ENCODE results near the gene NAP1L1. TPM values are rescaled to one million over a fixed set of nuclear protein-coding genes. Genes with fewer than 3 reads are reported as not detected.

Gene NAP1L1
- total RNA-seq, 2 experiments from 2014 or later: 646 to 654 TPM

GRCh38 chr12:76080729-76081415 lies 3.6 kb downstream of the NAP1L1 start:
- peaks cover 2% of the 10 kb centered on the region for H3K9me3 Mint-ChIP-seq
- H3K36me3 Mint-ChIP-seq (ENCODE audit: low read depth): peaks cover 47% of the 10 kb centered on the region
- no peaks in the 10 kb centered on the region for H3K27me3 Mint-ChIP-seq
- ChIA-PET CTCF (no interaction called here), POLR2A (interaction anchor here (2.0 kb wide), 1 partner anchor 689 kb away, joined by 5 read pairs; the partner anchor contains the start of gene GLIPR1L2)
- peaks cover 6% of the 10 kb centered on the region for H3K36me3 ChIP-seq (ENCODE audit: insufficient read depth, low read length)
- peak overlapping the region; percentile 67 for H3K4me3 Mint-ChIP-seq
- H3K4me3 ChIP-seq (ENCODE audit: low read length): no peak overlapping the region
- TF ChIP-seq CTCF (IDR thresholded peaks at IDR 0.05): no peak
- DNase-seq: peak in 2 of 14 experiments; percentile 41 to 50
- H3K27me3 ChIP-seq (ENCODE audit: control insufficient read depth in 1 of 2, insufficient read depth in 2 of 2, low read length in 2 of 2): no peaks in the 10 kb centered on the region
- H3K4me1 Mint-ChIP-seq (ENCODE audit: low read depth): peaks cover 88% of the 10 kb centered on the region
- intact Hi-C loops (cut with DNase I, micrococcal nuclease): loop anchor here (5.0 to 10.0 kb wide), 4 partner anchors 34 to 689 kb away; partner anchors contain the start of gene GLIPR1L2 (in 1 of the 2)
- no peak overlapping the region for H3K27ac Mint-ChIP-seq
- peaks cover 32% of the 10 kb centered on the region for H3K4me1 ChIP-seq (ENCODE audit: insufficient read depth, low read length)
- peaks cover 0 to 4% of the 10 kb centered on the region in 2 experiments for H3K9me3 ChIP-seq (ENCODE audit: control insufficient read depth in 1 of 2, insufficient read depth in 1 of 2, low read length in 2 of 2)
- no peak for ATAC-seq (ENCODE audit: poor library complexity)
- H3K27ac ChIP-seq (ENCODE audit: low read depth in 1 of 2, low read length in 2 of 2): no peak overlapping the region

DNA sequence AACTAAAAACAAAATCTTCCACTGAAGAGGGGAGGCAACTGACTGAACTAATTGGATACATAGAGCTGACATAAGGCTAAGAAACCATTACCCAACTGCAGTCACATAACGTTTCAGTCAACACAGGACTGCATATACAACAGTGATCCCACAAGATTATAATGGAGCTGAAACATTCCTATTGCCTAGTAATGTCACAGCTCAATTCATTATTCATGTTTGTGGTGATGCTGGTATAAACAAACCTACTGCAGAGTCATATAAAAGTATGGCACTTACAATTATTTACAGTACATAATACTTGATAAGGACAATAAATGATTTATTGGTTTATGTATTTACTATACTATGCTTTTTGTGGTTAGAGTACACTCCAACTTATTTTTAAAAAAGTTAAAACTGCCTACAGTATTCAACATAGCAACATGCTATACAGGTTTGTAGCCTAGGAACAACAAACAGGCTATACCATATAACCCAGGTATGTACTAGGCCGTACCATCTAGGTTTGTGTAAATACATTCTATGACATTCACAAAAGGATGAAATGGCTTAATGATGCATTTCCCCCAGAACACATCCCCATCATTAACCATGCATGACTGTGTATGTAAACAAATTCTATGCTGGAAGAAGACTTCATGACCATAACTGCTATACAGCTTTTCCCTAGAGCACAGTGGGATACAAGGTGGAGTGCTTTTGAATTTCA lies 4.3 kb downstream of the NAP1L1 start:
- ATAC-seq (ENCODE audit: poor library complexity) (no peak), DNase-seq (no peak)
- Histone ChIP-seq H3K4me3 (ENCODE audit: low read length) (no peak overlapping the region), H3K9me3 (ENCODE audit: control insufficient read depth in 1 of 2, insufficient read depth in 1 of 2, low read length in 2 of 2) (peaks cover 0 to 4% of the 10 kb centered on the region in 2 experiments), H3K4me1 (ENCODE audit: insufficient read depth, low read length) (peaks cover 32% of the 10 kb centered on the region), H3K27ac (ENCODE audit: low read depth in 1 of 2, low read length in 2 of 2) (no peak overlapping the region), H3K27me3 (ENCODE audit: control insufficient read depth in 1 of 2, insufficient read depth in 2 of 2, low read length in 2 of 2) (no peaks in the 10 kb centered on the region), H3K36me3 (ENCODE audit: insufficient read depth, low read length) (peaks cover 6% of the 10 kb centered on the region)
- H3K4me3 Mint-ChIP-seq: peak overlapping the region; percentile 67
- peaks cover 45% of the 10 kb centered on the region for H3K36me3 Mint-ChIP-seq (ENCODE audit: low read depth)
- ChIA-PET POLR2A (no interaction called here), CTCF (no interaction called here)
- peaks cover 84% of the 10 kb centered on the region for H3K4me1 Mint-ChIP-seq (ENCODE audit: low read depth)
- TF ChIP-seq CTCF (IDR thresholded peaks at IDR 0.05): no peak
- no peaks in the 10 kb centered on the region for H3K27me3 Mint-ChIP-seq
- intact Hi-C loops (cut with DNase I, micrococcal nuclease): loop anchor here (5.0 to 10.0 kb wide), 4 partner anchors 33 to 688 kb away; partner anchors contain the start of gene GLIPR1L2 (in 1 of the 2)
- peaks cover 2% of the 10 kb centered on the region for H3K9me3 Mint-ChIP-seq
- H3K27ac Mint-ChIP-seq: no peak overlapping the region

- H3K4me1 ChIP-seq (ENCODE audit: insufficient read depth, low read length): peaks cover 30% of the 10 kb centered on the region
- H3K4me3 ChIP-seq (ENCODE audit: low read length): no peak overlapping the region
- Mint-ChIP-seq H3K36me3 (ENCODE audit: low read depth) (peaks cover 40% of the 10 kb centered on the region), H3K27ac (no peak overlapping the region), H3K4me1 (ENCODE audit: low read depth) (peaks cover 86% of the 10 kb centered on the region), H3K4me3 (peak overlapping the region; percentile 22), H3K9me3 (peaks cover 2% of the 10 kb centered on the region), H3K27me3 (no peaks in the 10 kb centered on the region)
- intact Hi-C loops (cut with DNase I, micrococcal nuclease): no loop called here
- H3K27me3 ChIP-seq (ENCODE audit: control insufficient read depth in 1 of 2, insufficient read depth in 2 of 2, low read length in 2 of 2): no peaks in the 10 kb centered on the region
- DNase-seq (no peak), ATAC-seq (ENCODE audit: poor library complexity) (no peak)
- ChIA-PET POLR2A (no interaction called here), CTCF (no interaction called here)
- peaks cover 0 to 4% of the 10 kb centered on the region in 2 experiments for H3K9me3 ChIP-seq (ENCODE audit: control insufficient read depth in 1 of 2, insufficient read depth in 1 of 2, low read length in 2 of 2)
- no peak for TF ChIP-seq CTCF (IDR thresholded peaks at IDR 0.05)
- no peak overlapping the region for H3K27ac ChIP-seq (ENCODE audit: low read depth in 1 of 2, low read length in 2 of 2)
- H3K36me3 ChIP-seq (ENCODE audit: insufficient read depth, low read length): peaks cover 6% of the 10 kb centered on the region
Observed at GRCh38 chr12:76078748-76079147, 5.7 kb downstream of the NAP1L1 start.

Data from CD4-positive, alpha-beta T cell (primary cell).